HG03135 (cell line): ENCODE measurements around the gene RNF19B.

ENCODE experiments used
- ATAC-seq: cut with Tn5 transposase; IDR thresholded peaks from one replicate; pipeline ENCODE4 v1.9.1; 2021; ENCODE audit warnings: mild to moderate bottlenecking, moderate library complexity; ENCODE audit not compliant: unreplicated experiment

The RNF19B gene

DNA sequence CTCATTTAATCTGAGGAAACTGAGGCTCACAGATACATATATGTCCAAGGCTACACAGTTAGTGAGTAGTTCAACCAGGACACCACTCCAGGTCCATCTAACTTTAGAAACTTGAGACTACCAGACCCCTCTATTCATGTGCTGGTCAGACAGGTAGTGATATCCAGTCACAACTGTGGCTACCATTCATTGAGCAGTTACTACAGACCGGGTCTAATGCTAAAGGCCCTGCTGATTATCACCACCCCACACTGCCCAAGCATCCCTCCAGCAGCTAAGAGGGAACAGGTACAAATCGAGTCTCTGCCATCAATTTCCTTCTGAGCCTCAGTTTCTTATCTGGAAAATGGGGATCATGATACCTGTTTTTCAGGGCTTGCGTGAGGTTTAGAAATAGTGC lies 73.0 kb downstream of the RNF19B start:
- no peak for ATAC-seq

DNA sequence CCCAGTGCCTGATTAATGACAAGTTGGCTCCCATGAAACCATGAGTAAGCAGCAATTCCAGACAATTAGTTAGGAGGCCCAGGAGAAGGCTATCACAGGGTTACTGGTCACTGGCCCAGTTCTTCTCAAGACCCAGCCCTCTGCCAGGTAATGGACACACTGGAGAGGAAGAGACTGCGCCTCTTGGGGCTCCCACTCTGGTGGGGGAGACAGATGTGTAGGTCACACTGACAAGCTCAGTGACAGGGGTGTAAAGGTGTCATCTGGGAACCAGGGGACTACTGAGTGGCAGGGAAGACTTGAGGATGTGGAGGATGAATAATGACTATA lies 73.4 kb downstream of the RNF19B start:
- ATAC-seq, result no peak

DNA sequence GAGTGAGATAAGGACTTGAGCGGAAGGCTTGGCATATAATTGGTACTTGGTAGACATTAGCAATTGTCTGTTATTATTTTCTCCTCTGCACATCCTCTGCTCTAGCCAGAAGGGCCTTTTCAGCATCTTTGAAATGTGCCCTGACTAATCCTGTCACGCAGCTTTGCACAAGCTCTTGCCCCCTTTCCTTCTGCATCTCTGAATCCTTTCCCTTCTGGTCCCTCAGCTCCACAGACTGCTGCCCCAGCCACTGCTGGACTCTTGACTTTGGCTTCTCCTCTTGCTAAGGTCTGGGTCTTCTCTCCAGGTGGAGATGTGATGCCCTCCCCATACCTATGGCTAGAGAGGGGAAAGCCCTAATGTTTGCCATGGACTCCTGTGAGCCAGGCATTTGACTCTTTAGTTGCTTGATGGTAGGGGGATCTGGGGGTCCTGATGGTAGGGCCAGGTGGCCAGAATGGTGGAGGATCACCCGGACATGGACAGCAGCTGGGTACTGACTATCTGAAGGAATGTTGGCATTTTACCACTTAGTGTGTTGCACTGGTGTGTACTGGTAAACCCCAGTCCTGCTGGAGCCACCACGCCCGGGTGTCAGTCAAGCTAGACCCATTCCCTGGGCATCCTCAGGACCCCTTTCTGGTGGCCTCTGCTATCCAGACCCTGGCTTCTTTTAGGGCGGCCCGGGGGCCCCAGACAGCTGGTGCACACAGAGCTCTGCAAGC lies 73.9 kb downstream of the RNF19B start:
- ATAC-seq, result no peak

DNA sequence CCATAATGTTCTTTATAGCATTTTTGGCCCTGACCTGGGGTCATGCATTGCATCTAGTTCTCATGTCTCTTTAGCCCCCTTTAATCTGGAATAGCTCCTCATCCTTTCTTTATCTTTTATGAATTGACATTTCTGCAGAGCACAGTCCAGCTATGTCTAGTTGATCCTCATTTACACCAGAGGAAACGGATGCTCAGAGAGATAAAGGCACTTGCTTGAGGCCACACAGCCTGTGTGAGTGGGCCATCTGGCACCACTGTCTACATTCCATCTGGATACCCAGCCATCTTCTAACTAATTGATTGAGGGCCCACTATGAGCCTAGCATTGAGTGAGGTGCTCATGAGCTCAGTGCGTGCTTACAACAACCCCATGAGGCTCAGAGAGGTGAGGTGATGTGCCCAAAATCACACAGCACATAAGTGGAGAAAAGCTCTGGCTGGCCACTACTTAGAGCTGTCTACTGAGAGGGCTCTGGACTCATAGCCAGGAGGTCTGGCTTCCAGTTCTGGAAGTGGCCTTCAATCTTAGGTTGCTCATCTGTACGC lies 74.8 kb downstream of the RNF19B start:
- ATAC-seq, result no peak

DNA sequence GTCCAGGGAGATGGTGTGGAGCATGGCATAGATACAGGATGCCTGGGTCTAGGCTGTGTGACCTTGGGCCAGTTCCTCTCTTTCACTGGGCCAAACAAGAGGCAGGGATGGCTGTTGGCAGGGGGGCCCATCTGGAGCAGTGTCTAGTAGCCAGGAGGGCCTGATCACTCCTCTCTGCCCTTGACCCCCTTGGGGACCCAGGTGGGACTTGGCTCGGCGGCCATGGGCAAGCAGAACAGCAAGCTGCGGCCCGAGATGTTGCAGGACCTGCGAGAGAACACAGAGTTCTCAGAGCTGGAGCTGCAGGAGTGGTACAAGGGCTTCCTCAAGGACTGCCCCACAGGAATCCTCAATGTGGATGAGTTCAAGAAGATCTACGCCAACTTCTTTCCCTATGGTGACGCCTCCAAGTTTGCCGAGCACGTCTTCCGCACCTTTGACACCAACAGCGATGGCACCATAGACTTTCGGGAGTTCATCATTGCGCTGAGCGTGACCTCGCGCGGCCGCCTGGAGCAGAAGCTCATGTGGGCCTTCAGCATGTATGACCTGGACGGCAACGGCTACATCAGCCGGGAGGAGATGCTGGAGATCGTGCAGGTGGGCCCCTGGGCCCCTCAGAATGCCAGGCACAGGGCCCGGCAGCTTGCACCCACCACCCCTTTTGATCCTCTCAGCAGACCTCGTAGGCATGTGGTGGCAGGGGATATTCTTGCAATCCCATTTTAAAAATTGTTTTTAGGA lies 75.8 kb downstream of the RNF19B start:
- no peak for ATAC-seq

DNA sequence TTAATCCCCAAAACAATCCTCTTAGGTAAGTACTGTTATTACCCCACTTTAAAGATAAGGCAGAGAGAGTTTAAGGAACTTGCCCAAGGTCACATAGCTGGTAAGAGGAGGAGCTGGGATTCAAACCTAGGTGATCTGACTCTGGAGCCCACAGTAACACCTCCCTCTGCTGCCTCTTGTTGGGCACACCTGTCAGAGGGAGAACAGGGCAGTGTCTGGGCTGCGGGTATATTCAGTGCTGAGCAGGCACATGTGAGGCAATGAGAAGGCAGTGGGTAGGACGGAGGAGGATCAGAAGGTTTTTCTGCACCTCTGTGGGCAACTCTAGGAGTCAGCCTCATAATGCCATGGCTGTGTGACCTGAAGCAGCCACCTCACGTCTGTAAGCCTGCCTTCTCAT lies 76.5 kb downstream of the RNF19B start:
- no peak for ATAC-seq

DNA sequence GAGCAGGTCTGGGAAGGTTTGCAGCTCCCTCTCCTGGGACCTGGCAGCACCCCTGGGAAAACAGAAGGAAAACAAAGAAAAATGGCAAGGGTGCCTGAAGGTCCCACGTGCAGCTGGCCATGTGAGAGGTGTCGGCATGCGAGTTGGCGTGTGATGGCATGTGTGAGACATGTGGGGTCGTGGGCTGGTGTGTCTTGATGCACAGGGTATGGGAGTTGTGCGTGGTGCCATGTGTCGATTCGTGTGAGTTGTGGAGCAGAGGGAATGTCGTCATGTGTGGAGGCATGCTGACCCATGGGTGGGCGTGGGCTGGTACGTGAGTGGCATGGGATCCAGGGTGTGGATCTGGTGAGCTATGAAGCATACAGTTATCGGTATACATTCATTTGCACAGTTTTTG lies 77.0 kb downstream of the RNF19B start:
- no peak for ATAC-seq

DNA sequence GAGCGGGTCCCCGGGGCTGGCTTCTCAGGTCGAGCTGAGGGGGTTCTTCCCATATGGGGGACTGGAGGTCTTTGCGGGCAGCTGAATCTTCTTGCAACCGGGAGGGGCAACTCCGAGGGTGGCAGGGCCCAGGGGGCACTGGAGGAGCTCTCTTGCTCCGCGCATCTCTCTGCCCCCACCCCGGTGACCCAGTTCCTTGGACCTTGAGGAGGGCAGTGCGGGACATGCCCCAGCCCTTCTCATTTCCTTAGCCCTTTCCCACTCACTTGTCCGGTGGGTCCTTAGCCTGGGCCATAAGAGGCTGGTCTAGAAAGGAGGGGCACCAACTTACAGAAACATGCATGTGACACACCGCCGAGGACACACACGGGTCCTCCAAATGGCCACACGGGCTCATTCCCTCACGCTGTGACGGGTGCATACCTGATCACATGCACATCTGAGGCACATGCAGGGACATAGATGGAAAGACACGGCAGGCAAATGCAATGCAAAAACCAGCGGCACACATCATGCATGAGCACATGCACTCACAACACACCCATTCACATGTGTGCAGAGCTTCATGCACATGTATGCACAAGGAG lies 77.7 kb downstream of the RNF19B start:
- ATAC-seq, result no peak
